Activated CD8-positive, alpha-beta memory T cell treated with anti-CD3 and anti-CD28 coated beads, Interleukin-2, amount 50 U/mL, for 24 hours (primary cell): ENCODE data around the gene NFIA.

Source experiments
- DNase-seq: peaks from one replicate; pipeline ENCODE4 v3.0.0-alpha.2; 2020; ENCODE audit errors: extremely low read depth

Gene NFIA

GRCh38 chr1:61332796-61333195 lies 250.4 kb downstream of the NFIA start:
- DNase-seq, result no peak

- no peak for DNase-seq
These were observed 252.6 kb downstream of the NFIA start for GRCh38 chr1:61334718-61335589.

GRCh38 chr1:61337037-61337436 lies 254.7 kb downstream of the NFIA start:
- no peak for DNase-seq

- no peak for DNase-seq
These were observed 255.1 kb downstream of the NFIA start for GRCh38 chr1:61337441-61337951.

- no peak for DNase-seq
These were observed 255.9 kb downstream of the NFIA start for GRCh38 chr1:61337981-61338848.

- DNase-seq, result no peak
These were observed 256.5 kb downstream of the NFIA start for GRCh38 chr1:61338899-61339298.

GRCh38 chr1:61341426-61341825 lies 259.1 kb downstream of the NFIA start:
- DNase-seq, result no peak

GRCh38 chr1:61343734-61344420 lies 261.5 kb downstream of the NFIA start:
- DNase-seq, result no peak

GRCh38 chr1:61344696-61345095 lies 262.3 kb downstream of the NFIA start:
- no peak for DNase-seq

- no peak for DNase-seq
These were observed 265.8 kb downstream of the NFIA start for GRCh38 chr1:61348025-61348665.

GRCh38 chr1:61352845-61353435 lies 270.6 kb downstream of the NFIA start:
- DNase-seq, result no peak

GRCh38 chr1:61353797-61354406 lies 271.5 kb downstream of the NFIA start:
- no peak for DNase-seq

- no peak for DNase-seq
These were observed 273.7 kb downstream of the NFIA start for GRCh38 chr1:61356016-61356415.

GRCh38 chr1:61356995-61357394 lies 274.6 kb downstream of the NFIA start:
- no peak for DNase-seq

- DNase-seq, result no peak
These were observed 275.2 kb downstream of the NFIA start for GRCh38 chr1:61357539-61357938.

- DNase-seq, result no peak
These were observed 276.6 kb downstream of the NFIA start for GRCh38 chr1:61358770-61359455.

GRCh38 chr1:61361931-61362330 lies 279.6 kb downstream of the NFIA start:
- no peak for DNase-seq

- no peak for DNase-seq
These were observed 280.0 kb downstream of the NFIA start for GRCh38 chr1:61362351-61362750.

- DNase-seq, result no peak
These were observed 286.0 kb downstream of the NFIA start for GRCh38 chr1:61368366-61368765.

GRCh38 chr1:61368876-61369275 lies 286.5 kb downstream of the NFIA start:
- no peak for DNase-seq
